Activated CD8-positive, alpha-beta memory T cell treated with anti-CD3 and anti-CD28 coated beads, Interleukin-2, amount 50 U/mL, for 24 hours (primary cell): ENCODE measurements around the gene WDR26.
A peak's percentile ranks its signal among the peaks of the same experiment; 100 is the strongest.
"Not testable (repeated sequence)": the region's sequence is repeated elsewhere in the genome, so short reads cannot be mapped to it uniquely, and the experiment has no call there.

ENCODE experiments used
- DNase-seq: peaks from one replicate; pipeline ENCODE4 v3.0.0-alpha.2; 2020; ENCODE audit errors: extremely low read depth

Gene WDR26

DNA sequence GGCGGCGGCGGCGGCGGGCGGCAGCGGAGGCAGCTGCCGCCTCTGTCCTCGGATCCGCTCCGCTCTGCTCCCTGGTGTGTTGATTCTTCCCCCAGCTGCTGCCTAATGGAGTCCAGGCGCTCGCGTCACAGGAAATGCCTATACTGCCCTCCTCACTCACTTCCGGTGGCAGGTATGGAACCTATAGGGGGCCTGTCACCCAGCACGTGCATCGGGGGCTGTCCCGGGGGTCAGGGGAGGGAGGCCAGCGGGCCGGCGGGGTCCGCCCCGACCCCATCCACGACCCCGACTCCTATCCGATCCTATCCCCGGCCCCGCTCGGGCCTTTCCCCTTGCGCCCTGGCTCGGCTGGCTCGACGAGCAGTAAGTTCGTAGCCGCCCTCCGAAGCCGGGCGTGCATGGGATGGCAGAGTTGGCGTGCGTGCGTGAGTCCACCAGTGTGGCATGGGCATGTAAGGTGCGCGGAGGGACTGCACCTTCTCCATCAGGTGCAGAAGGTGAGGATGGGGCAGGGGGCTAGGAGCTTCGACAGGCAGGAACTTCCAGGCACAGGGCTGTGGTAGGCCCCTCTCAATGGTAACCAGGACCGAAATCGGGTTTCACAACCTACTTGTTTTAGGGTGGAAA is at the start of gene WDR26:
TSS of gene WDR26 (minus strand) at position 107 of the 627 bp plus-strand sequence.
- peak; percentile 55 for DNase-seq

DNA sequence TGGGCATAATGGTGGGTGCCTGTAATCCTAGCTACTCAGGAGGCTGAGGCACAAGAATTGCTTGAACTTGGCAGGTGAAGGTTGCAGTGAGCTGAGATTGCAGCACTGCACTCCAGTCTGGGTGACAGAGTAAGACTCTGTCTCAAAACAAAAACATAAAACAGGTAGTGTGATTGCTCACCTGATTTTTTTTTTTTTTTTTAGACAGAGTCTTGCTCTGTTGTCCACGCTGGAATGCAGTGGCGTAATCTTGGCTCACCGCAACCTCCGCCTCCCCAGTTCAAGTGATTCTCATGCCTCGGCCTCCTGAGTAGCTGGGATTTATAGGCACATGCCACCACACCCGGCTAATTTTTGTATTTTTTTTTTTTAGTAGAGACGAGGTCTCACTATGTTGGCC is 48.6 kb upstream of the WDR26 start:
- not testable (repeated sequence) for DNase-seq

DNA sequence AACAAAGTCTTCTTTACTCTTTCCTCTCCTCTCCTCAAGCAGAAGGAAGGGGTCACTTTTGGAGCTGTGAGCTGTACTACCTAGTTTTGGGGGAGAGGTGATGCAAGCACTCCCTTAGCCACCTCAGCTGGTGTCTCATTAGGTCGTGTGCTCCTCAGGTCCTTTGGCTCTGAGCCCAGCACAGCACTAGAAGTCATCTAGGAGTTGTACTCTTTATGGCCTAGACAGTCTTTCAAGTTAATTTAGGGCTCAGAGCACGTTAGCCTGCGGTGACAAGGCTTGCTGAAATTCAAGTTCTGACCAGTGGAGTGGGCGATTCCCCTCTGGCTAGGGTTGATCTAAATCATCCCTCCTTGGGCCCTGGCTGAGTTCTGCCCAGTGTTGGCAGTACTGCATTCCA is 48.0 kb upstream of the WDR26 start:
- no peak for DNase-seq

DNA sequence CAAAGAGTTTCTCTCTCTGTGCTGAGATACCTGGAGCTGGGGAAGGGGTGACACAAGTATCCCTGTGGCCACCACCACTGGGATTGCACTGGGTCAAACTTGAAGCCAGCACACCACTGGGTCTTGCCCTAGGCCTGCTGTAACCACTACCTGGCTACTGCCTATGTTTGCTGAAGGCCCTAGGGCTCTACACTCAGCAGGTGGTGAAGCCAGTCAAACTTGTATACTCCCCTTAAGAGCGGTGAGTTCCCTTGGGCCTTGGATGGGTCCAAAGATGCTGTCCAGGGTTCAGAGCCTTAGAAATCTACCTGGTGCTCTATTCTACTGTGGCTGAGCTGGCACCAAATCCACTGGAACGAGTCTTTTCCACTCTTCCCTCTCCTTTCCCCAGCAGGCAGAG is 47.0 kb upstream of the WDR26 start:
- DNase-seq: no peak

DNA sequence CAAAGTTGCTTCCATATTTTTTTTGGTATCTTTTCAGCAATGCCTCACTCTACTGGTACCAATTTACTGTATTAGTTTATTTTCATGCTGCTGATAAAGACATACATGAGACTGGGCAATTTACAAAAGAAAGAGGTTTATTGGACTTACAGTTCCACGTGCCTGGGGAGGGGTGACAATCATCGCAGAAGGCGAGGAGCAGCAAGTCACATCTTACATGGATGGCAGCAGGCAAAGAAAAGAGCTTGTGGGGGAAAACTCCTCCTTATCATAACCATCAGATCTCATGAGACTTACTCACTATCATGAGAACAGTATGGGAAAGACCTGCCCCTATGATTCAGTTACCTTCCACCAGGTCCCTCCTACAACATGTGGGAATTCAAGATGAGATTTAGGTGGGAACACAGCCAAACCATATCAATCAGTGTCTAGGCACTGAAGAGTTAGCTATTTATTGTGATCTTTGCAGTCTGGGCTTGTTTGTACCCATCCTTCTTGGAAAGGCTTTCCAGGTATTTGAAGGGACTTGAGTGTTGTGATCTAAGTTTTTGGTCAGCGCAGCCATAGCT is 46.4 kb upstream of the WDR26 start:
- not testable (repeated sequence) for DNase-seq

DNA sequence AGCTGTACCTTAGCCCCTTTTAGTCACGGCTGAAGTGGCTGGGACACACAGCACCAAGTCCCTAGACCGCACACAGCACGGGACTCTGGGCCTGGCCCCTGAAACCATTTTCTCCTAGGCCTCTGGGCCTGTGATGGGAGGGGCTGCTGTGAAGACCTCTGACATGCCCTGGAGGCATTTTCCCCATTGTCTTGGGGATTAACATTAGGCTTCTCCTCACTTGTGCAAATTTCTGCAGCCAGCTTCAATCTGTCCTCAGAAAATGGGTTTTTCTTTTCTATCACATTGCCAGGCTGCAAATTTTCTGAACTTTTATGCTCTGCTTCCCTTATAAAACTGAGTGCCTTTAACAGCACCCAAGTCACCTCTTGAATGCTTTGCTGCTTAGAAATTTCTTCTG is 45.6 kb upstream of the WDR26 start:
- DNase-seq: not testable (repeated sequence)

DNA sequence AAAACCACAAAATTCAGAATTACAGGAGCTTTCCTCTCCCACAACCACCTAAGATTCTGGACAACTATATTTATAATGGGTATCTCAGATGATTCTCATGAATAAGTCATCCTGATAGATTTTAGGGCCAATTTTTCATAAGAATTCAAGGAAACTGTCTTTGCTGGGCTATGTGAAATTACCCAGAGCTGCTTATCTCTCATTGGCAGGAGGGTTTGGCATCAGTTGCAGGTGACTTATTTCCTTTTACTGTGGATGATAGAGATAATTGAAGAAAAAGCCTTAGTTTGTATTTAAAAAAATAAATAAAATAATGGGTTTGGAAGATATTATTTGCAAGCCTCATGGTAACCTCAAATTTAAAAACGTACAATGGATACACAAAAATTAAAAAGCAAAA is 38.2 kb upstream of the WDR26 start:
- no peak for DNase-seq

DNA sequence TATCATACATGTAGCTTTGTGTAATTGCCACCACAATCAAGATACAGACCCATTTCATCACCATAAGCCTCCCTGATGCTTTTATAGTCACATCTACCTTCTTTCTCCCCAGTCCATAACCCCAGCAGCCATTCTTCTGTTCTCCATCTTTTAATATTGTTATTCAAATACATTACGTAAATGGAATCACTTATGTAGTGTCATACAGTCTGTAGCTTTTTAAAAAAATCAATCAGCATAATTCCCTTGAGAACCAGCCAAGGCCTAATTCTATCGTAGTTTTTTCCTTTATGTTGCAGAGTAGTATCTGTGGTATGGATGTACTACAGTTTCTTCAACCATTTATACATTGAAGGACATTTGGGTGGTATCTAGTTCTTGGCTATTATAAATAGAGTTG is 31.6 kb upstream of the WDR26 start:
- no peak for DNase-seq

DNA sequence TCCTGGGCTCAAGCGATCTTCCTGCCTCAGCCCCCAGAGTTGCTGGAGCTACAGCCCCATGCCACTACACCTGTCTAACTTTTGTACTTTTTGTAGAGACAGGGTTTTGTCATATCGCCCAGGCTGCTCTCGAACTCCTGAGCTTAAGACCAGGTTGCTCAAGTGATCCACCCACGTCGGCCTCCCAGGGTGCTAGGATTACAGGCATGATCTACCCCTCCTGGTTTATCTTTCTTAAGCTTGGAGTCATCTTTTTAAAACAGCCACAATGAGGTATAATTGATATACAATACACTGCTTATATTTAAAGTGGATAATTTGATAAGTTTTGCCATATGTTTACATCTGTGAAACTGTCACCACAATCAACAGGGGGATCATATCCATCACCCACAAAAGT is 25.4 kb upstream of the WDR26 start:
- no peak for DNase-seq

DNA sequence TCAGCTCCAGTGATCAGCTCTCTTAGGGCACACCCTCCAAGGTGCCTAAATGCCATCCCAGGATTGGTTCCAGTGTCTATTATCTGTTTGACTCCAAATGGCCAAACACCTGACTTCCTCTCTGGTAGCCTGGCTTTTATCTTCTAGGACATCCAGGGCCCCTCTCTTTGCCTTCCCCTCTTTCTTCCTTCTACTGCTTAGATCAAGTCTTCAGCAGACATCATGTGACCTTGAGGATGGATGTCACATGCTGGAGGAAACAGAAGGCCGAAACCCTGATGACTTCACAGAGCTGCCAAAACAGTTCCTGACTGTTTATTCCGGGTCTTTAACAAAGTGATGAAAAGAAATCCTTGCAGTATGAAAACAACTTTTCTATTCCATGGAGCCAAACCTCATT is 24.4 kb upstream of the WDR26 start:
- DNase-seq: no peak

DNA sequence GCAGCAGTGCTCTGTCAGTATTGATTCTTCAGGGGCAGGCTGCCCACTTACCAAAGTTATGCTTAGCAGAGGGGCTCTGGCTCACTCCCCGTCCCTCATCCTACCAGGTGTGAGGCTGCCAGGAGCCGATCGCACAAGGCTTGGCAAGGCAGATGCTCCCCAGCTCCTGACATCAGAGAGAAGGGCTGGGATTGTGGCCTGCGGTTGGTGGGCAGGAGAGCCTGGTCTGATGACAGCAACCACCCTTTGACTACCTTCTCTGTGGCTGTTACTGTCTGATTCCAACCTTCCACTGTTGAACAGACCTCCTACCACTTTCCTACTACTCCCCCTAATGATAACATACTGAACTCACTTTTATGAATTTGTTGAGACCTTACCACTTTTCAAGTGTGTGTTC is 23.7 kb upstream of the WDR26 start:
- no peak for DNase-seq

DNA sequence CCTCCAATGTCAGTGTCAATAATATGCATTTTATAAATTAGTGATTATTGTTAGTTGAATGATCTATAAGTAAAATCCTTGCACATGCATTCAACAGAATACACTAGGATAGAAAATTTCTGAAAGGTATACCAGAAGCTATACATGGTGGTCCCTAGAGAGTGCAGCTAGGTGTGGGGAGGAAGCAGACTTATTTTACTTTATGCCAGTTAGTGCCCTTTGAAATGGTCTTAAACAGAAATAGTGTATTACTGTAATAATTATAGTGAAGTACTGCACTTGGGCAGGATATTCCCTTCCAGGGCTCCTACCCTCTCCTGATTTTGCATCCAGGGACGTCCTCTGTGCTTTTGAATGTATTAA is 23.2 kb upstream of the WDR26 start:
- no peak for DNase-seq

DNA sequence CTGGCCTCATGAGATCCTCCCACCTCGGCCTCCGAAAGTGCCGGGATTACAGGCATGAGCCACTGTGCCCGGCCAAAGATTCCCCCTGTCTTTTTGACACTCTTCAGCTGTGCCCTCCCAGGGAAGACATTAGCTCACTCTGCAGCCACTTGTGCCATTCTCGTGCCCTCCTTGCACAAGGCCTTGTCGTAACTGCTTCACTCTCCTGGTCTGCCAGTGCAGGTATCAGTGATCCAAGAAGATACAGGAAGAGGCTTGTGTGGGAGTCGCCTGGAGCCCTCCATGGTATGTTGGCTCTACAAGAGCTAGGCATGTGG is 22.0 kb upstream of the WDR26 start:
- no peak for DNase-seq

DNA sequence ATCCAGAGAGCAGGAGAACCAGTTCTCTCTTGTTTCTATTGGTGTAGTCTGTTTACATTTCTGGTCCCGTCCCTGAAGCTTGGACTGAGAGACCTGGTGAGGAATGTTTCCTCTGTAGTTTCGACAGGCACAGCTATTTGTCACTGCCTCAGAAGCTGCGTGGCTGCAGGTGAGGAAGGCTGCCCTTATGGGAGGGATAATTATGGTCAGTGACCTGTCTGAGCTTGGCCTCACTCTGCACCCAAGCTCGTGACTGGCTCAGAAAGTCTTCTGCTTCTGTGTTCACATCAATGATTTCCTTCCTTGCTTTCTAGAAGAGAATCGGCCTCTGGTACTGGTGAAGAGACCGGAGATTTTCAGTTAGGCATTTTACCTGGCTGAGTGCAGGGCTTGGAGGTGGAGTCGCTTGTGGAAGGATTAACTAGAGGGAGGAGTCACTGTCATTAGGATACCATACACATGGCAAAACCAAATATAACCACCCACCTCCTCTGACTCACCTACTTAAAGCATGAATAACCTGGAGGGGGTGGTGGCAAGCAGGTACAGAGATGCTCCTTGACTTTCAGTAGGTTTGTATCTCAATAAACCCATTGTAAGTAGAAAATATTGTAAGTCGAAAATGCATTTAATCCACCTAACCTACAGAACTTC is 19.9 kb upstream of the WDR26 start:
- no peak for DNase-seq

DNA sequence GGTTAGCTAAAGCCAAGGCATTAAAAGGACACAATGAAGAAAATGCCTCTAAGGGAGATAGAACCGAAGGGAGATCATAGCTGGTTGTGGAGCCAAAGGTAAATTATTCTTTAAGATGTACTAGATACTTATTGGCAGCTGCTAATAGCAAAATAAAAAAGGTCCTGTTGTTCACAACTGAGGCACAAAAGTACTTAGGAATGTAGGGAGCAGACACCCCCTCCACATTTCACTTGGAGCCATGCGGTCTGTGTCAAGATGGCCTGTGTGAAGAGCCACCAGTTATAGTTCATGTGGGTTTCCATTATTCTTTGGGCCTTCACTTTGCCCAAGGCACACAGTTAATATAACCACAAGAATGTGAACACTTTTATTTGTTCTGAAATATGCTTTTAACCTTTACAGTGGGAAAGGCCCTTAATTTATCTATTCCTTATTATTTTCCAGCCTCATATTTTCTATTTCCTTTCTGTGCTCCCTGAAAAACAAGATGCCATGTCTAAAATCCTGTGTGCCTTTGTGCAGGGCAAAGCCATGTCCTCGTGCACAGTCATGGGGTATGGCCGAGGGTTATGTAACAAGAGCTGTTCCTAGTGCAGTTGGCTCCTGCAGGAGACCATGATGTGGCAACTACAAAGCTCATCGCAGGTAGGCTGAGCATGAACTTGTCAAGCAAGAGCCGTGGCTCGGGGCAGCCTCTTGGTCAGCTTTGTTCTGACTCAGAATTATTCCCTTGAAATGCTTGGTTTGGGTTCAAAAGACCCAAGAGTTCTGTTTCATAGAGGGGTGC is 16.2 kb upstream of the WDR26 start:
- no peak for DNase-seq

DNA sequence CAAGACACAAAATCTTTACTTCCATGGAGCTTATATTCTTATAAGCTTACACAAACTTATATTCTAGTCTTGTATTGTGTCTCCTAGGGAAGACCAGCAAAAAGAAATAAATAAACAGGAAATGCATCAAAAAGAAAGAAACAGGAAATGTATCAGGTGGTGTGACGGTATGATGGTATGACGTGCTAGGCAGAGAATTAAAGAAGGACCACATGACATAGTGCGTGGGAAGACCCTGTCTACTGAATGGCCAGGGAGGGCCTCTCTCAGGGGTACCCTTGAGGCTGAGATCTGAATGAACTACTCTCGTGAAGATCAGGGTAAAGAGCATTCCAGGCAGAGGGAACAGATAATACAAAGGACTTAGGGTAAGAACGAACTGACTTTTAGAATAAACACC is 15.6 kb upstream of the WDR26 start:
- DNase-seq: no peak

DNA sequence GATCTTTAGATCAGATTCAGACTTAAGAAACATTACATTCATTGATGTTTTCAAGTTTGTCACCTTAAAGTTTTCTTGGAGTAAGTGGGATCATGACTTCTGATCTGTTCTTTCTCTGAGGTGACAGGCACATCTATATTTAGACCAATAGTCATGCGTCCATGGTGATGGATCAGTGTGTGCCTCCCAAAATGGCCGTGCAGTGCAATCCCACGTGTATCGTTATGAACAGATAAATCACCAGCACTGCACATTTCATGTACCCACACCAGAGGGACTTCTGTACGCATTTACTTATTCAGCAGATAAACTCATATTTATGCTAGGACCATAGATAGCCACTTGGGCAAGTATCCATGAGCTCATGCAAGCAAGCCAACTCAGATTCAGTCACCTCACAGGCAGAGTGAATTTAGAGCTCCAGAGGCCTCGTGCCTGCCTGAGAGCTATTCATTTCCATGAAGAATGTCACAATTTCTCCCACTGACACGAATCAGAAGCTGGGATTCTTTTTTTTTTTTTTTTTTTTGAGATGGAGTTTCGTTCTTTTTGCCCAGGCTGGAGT is 13.9 kb upstream of the WDR26 start:
- no peak for DNase-seq

DNA sequence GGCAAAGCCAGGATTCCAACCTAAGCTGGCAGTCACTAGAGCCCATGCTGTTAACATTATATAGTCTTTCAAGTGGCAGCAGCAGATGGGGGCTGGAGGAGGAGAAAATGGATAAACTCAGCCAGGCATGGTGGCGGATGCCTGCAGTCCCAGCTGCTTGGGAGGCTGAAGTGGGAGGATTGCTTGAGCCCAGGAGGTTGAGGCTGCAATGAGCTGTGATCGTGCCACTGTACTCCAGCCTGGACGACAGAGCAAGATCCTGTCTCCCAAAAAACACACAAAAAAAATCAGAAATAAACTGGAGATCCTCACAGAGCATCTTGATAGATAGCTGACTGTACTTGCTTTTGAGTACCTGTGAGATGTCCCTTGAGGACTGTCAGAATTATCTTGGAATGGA is 13.4 kb upstream of the WDR26 start:
- DNase-seq: no peak

DNA sequence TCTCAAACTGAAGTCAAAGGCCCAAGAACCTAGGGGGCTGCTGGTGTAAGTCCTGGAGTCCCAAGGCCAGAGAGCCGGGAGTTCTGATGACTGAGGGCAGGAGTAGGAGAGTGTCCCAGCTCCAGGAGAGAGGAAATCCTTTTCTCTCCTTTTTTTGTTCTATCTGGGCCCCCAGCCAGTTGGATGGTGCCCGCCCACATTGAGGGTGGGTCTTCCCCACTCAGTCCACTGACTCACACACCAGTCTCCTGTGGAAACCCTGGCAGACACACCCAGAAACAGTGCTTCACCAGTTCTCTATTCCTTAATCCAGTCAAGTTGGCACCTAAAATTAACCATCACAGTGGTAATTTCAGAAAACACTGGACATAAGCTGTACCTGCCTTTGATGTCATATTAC is 12.7 kb upstream of the WDR26 start:
- no peak for DNase-seq

DNA sequence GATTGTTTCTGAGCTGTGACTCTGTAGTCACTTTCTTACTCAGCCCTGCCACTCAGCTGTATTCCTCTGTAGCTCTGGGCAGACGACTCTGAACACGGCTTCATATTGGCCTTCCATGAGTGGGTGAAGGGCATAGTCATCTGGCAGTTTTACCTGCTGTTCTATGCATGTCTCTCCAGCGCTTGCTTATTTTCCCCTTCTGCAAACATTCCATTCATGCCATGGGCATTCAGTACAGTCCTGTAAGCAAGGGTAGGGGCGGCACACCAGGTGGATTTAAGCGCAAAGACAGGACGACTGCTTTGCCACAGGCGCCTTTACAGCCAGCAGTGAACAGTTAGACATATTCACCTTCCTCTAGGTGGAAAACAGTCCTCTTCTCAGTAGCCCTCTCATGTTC is 4.4 kb upstream of the WDR26 start:
- no peak for DNase-seq

DNA sequence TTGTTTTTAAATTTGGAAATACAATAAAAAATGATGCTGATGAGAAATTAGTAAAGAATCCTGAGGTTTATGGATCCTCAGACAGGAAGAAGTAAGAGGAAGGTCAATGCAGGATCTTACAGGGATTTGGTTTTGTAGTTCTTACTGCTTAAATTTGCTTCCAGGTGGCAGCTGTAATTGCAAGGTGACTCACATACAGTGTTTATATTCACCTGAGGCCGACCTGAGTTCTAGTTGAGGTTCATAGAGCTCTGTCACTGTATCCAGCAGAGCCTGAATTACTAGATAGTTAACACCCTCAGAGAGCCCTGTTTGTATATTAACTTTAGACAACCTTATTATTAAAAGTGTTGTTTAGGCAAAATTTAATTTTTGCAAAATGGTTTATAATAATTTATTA is 1.4 kb upstream of the WDR26 start:
- no peak for DNase-seq

DNA sequence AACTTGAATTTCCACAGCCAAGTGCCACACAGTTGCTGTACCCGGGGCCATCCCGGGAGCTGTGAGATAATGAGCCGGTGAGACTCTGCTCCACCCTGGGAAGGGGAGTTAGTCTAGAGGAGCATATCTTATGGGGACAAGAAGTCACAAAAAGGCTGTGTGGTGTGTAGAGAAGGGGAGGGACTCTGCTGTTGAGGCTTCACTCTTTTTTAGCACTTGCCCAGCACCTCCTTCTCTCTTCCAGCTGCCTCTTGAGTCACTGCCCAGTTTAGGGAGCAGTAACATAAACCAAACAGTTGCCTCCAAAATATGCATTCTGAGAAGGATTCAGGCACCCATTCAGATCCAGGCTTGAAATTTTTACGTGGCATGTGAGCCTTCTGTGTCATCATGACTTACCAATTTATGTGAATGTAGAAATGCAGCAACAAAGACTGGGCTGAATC is 744 bp upstream of the WDR26 start:
- DNase-seq: no peak
